ENCODE results near the gene MMP15. TPM values are rescaled to one million over a fixed set of nuclear protein-coding genes. Genes with fewer than 3 reads are reported as not detected.

MMP15 gene
- total RNA-seq, 4 donors from 2014 or later = 36.5 to 105 (median 80.5) TPM

DNA sequence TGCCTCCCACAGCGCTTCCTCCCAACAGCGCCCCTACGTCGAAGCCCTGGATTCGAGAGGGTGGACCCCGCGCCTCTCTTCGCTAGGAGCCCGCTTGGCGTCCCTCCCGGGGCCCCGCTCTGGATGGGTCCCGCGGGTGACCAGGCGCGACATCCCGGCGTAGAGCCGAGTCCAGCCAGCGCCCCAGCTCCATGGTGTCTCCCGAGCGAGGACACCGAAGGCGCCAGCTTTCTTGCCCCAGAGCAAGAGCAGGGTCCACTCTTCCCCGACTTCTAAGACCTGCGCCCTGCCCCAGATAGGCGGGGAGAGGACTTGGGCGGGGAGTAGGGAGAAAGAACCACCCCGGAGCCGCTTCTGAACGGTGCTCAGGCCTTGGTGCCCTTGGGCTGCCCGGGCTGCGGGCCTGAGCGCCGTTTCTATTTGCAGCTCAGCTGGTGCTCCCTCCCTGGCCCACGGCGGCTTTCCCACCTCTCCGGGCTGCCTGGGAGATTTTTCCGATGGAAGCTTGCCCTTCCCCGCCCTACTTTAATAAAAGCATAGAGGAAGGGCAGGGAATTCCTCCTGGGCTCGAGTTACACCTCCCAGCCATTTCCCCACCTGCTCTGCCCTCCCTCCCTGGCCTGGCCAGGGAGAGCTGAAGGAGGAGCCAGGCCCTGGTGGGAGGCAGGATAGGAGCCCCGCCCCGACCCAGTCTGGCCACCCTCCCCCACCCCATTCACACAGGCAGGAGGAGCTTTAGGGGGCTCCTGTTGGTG lies 1.8 kb downstream of the MMP15 start:
- H3K4me1 ChIP-seq = peaks cover 73 to 79% of the 10 kb centered on the region in 2 donors
- H3K9me3 ChIP-seq = no peaks in the 10 kb centered on the region
- 5 to 8% methylated on average over 6 to 18 of the region's 43 CpGs for WGBS, 2 donors
- H3K27me3 ChIP-seq = no peaks in the 10 kb centered on the region
- no peaks in the 10 kb centered on the region for H3K36me3 ChIP-seq
- peak overlapping the region; percentile 89 to 94 (median 90) for H3K27ac ChIP-seq
- intact Hi-C loops (cut with DNase I) = no loop called here
- peak; percentile 82 to 86 for DNase-seq
- TF ChIP-seq POLR2A (IDR thresholded peaks at IDR 0.05) (peak in 1 of 2 donors; percentile 83), CTCF (IDR thresholded peaks at IDR 0.05) (no peak)
- H3K4me3 ChIP-seq (replicated peaks in 1 of 3) = peak overlapping the region; percentile 84 to 91 (median 89)

DNA sequence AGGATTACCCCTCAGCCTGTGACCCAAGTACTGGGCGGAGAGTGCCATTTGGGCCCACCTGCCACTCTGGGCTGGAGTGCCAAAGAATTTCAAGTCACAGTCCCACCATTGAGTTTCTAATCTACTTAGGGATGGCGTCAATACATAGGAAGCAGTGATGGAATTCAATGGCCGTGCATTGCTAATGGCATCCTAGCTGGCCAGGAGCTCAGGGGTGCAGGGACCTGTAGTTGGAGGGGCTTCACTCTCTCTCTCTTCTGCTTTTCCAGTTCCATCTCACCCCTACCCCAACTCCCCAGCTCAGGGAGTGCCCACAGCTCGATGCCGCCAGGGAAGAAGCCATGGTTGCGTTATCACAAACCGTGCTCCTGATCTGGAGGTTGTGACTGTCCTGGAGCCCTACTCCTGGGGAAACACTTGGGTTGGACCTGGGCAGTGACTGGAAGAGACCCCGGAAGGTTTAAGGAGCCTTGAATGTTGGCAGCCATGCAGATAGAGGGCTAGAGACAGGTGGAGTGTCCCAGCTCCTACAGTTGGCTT lies 2.4 kb downstream of the MMP15 start:
- H3K4me3 ChIP-seq (replicated peaks in 1 of 3) = peak overlapping the region in 1 of 3 donors; percentile 84
- WGBS, 2 donors = 73 to 74% methylated on average over 6 to 8 of the region's 8 CpGs
- peak overlapping the region; percentile 76 to 94 (median 89) for H3K27ac ChIP-seq
- H3K4me1 ChIP-seq = peaks cover 73 to 79% of the 10 kb centered on the region in 2 donors
- no peak for DNase-seq
- no peaks in the 10 kb centered on the region for H3K9me3 ChIP-seq
- no peaks in the 10 kb centered on the region for H3K36me3 ChIP-seq
- no peak for TF ChIP-seq CTCF (IDR thresholded peaks at IDR 0.05)
- no peak for TF ChIP-seq POLR2A (IDR thresholded peaks at IDR 0.05)
- H3K27me3 ChIP-seq = no peaks in the 10 kb centered on the region
- intact Hi-C loops (cut with DNase I) = no loop called here

DNA sequence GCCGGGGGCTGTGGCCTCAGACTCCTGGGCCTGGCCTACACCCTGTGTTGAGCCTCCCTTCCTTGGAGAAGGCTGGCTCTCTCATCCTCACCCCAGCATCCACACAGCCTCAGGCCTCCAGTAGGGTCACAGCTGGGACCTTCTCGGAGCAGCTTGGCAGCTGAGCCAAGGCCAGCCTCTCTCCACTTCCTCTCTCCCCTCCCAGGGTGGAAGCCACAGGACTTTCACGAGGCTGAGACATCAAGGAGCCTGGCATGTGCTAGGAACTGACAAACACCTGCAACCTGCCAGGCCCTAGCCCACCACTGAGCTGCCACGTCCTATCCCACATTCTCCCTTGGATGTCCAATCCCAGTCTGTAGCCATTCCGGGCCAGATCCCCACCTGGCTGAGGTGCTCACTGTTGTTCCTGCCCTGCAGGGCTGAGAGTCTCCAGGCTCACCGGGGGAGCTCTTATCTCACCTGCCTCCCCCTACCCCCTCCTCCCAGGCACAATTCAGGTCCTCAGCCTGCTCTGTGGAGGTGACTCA lies 3.1 kb downstream of the MMP15 start:
- H3K4me3 ChIP-seq (replicated peaks in 1 of 3) = no peak overlapping the region
- TF ChIP-seq CTCF (IDR thresholded peaks at IDR 0.05) = no peak
- no peak for TF ChIP-seq POLR2A (IDR thresholded peaks at IDR 0.05)
- no peaks in the 10 kb centered on the region for H3K27me3 ChIP-seq
- peak; percentile 62 to 77 for DNase-seq
- WGBS, 2 donors = 31 to 52% methylated on average over 6 of the region's 6 CpGs
- peak overlapping the region; percentile 76 to 94 (median 89) for H3K27ac ChIP-seq
- intact Hi-C loops (cut with DNase I) = no loop called here
- H3K36me3 ChIP-seq = no peaks in the 10 kb centered on the region
- no peaks in the 10 kb centered on the region for H3K9me3 ChIP-seq
- H3K4me1 ChIP-seq = peaks cover 72 to 79% of the 10 kb centered on the region in 2 donors

DNA sequence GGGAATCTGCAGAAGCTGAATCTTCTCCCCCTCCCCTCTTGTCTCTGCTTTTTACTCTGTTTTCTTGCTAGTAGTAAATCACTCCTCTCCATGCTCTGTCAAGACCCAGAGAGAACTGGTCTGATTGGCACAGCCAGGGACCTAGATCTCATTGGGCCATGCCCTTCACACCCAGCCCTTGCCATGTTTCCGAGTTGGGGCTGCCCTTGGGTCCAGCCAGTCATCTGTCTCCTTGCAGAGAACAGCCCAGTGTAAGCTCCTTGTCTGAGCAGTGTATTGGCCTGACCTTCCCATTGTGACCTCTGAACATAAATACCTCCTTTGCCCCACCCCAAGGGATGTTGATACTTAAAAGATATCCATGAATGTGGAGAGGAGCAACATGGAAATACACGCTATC lies 3.9 kb downstream of the MMP15 start:
- Histone ChIP-seq H3K4me1 (peaks cover 72 to 79% of the 10 kb centered on the region in 2 donors), H3K27ac (peak overlapping the region; percentile 76 to 94 (median 89)), H3K36me3 (no peaks in the 10 kb centered on the region), H3K4me3 (replicated peaks in 1 of 3) (no peak overlapping the region), H3K27me3 (no peaks in the 10 kb centered on the region), H3K9me3 (no peaks in the 10 kb centered on the region)
- WGBS, 2 donors = 61 to 88% methylated on average over 2 of the region's 2 CpGs
- DNase-seq = no peak
- intact Hi-C loops (cut with DNase I) = no loop called here
- TF ChIP-seq POLR2A (IDR thresholded peaks at IDR 0.05) (no peak), CTCF (IDR thresholded peaks at IDR 0.05) (no peak)
